Measurements from ENCODE around the gene HEXB. TPM values are rescaled to one million over a fixed set of nuclear protein-coding genes. Genes with fewer than 3 reads are reported as not detected.

The HEXB gene
- total and polyA plus RNA-seq, 2 of the 4 experiments (the other 2 are of a cell fraction), result 76.7 to 126 TPM

- Histone ChIP-seq H3K23ac (ENCODE audit: low read depth, low read length) (peak overlapping the region; percentile 84; the same call in 1 of the 2 replicates), H3K14ac (replicated peaks; ENCODE audit: low read depth, low read length) (0 out of 2 replicates have a peak overlapping the region, but pooled peaks have one; percentile 19), H4K8ac (ENCODE audit: low read depth in 2 of 2, low read length in 2 of 2) (peak overlapping the region; percentile 61 to 93), H3K9ac (ENCODE audit: low read depth, low read length) (peak overlapping the region; percentile 74), H3K56ac (ENCODE audit: extremely low read depth, insufficient read depth, low read length) (peak overlapping the region; percentile 82), H2BK5ac (ENCODE audit: low read depth, low read length, poor library complexity, severe bottlenecking) (peak overlapping the region; percentile 61), H3K4me3 (ENCODE audit: insufficient read depth, low read depth, low read length) (peak overlapping the region; percentile 82), H3K9me1 (ENCODE audit: insufficient read depth, low read length) (no peaks in the 10 kb centered on the region), H3K27me3 (ENCODE audit: control insufficient read depth, insufficient read depth, low read length) (no peaks in the 10 kb centered on the region), H2BK15ac (ENCODE audit: low read depth, low read length) (no peak overlapping the region), H2AK9ac (replicated peaks; ENCODE audit: low read depth, low read length, poor library complexity) (peak overlapping the region; percentile 93), H3K18ac (ENCODE audit: low read depth, low read length) (no peak overlapping the region), H2AK5ac (ENCODE audit: low read depth, low read length) (peak overlapping the region; percentile 23; the same call in 1 of the 2 replicates), H4K91ac (ENCODE audit: insufficient read depth, low read depth, low read length) (no peak overlapping the region), H3K79me1 (ENCODE audit: low read depth in 1 of 2, low read length in 2 of 2) (peaks cover 19 to 41% of the 10 kb centered on the region in 2 experiments), H4K20me1 (ENCODE audit: insufficient read depth, low read length) (no peaks in the 10 kb centered on the region), H4K5ac (ENCODE audit: low read depth, low read length) (peak overlapping the region; percentile 50; the same call in 1 of the 2 replicates), H2BK120ac (ENCODE audit: low read depth, low read length) (no peak overlapping the region), H3K4me1 (ENCODE audit: control insufficient read depth, insufficient read depth, low read length) (peaks cover 7% of the 10 kb centered on the region), H3K36me3 (ENCODE audit: control insufficient read depth, insufficient read depth, low read length) (peaks cover 4% of the 10 kb centered on the region; the same call in 1 of the 2 replicates), H2AFZ (replicated peaks; ENCODE audit: low read length, poor library complexity) (peak overlapping the region; percentile 99), H3K4me2 (ENCODE audit: low read depth, low read length) (peak overlapping the region; percentile 98), H3K27ac (ENCODE audit: insufficient read depth, low read length) (peak overlapping the region; percentile 67), H3K9me3 (ENCODE audit: control insufficient read depth, insufficient read depth, low read length) (no peaks in the 10 kb centered on the region), H3K4ac (ENCODE audit: low read depth, low read length) (peak overlapping the region; percentile 76), H2BK20ac (ENCODE audit: low read depth, low read length) (no peak overlapping the region)
- no TSS peak for BruUV-seq (replicated peaks)
- intact Hi-C loops (cut with micrococcal nuclease) (loop anchor here (2.0 kb wide), 2 partner anchors 284 to 498 kb away; no protein-coding TSS in a partner anchor), dilution Hi-C loops (cut with HindIII; ENCODE audit: low sequenced_read_pairs, unreplicated experiment) (no loop called here), in situ Hi-C loops (cut with MboI; ENCODE audit: low sequenced_read_pairs) (loop anchor here (25.0 kb wide), 1 partner anchor 596 kb away; no protein-coding TSS in a partner anchor)
- 0% methylated on average over 1 of the region's 10 CpGs; no CpG with 5 or more reads in 1 of the 2 experiments for WGBS, 2 experiments (ENCODE audit: extremely low coverage in 2 of 2, insufficient read length in 1 of 2)
- ChIA-PET POLR2A (ENCODE audit: unreplicated experiment) (interaction anchor here (0.6 kb wide), 1 partner anchor 189 kb away, joined by 3 read pairs; no protein-coding TSS in a partner anchor), CTCF (interaction anchor here (1.7 kb wide), 1 partner anchor 17 kb away, joined by 5 read pairs; no protein-coding TSS in a partner anchor)
- DNase-seq (peak; percentile 64), ATAC-seq (ENCODE audit: low read depth) (peak; percentile 38)
- TF ChIP-seq RAD21 (IDR thresholded peaks at IDR 0.05; ENCODE audit: low read length) (peak; percentile 30; the same call in 1 of the 2 replicates), MAFK (IDR thresholded peaks at IDR 0.05; ENCODE audit: low read depth, low read length) (peak; percentile 64), CEBPB (IDR thresholded peaks at IDR 0.05; ENCODE audit: low read depth, low read length) (no peak), SMC3 (IDR thresholded peaks at IDR 0.05; ENCODE audit: low read depth, low read length) (peak; percentile 32; the same call in 1 of the 2 replicates), CTCF (conservative IDR thresholded peaks at IDR 0.05; ENCODE audit: low read depth, low read length) (peak; percentile 45)
Measured at GRCh38 chr5:74766418-74766848, 81.4 kb downstream of the HEXB start.

Measured in IMR-90 (cell line).